SU-DHL-6 (cell line): ENCODE data around the gene GJB4.

Experiments used
- H2AFZ ChIP-seq: fragments of 200-600 bp; sonication (generic); 2 replicates; pipeline ENCODE4 v1.6.1; 2014; ENCODE audit warnings: low read depth, mild to moderate bottlenecking, moderate library complexity, mixed read lengths, antibody characterized with exemption, low read length; ENCODE audit not compliant: severe bottlenecking
- H3F3A ChIP-seq: fragments of 200-600 bp; shearing (Covaris generic); 2 replicates; pipeline ENCODE4 v1.6.0; 2016; ENCODE audit warnings: antibody characterized with exemption, mild to moderate bottlenecking; ENCODE audit not compliant: insufficient read depth
- H3K27ac ChIP-seq: fragments of 200-600 bp; sonication (generic); 2 replicates; pipeline ENCODE4 v1.5.1; 2016; ENCODE audit warnings: low read depth, mild to moderate bottlenecking, low read length, moderate library complexity, mixed read lengths
- H3K27me3 ChIP-seq: fragments of 200-600 bp; sonication (generic), shearing (Covaris generic); 2 replicates; pipeline ENCODE4 v1.6.0; 2014; ENCODE audit warnings: mild to moderate bottlenecking, low read length
- H3K36me3 ChIP-seq: fragments of 200-600 bp; sonication (generic); 2 replicates; pipeline ENCODE4 v1.6.1; 2014; ENCODE audit warnings: mild to moderate bottlenecking, low read length, mixed read lengths
- H3K4me2 ChIP-seq: fragments of 300-600, 200-600 bp; shearing (Covaris generic), sonication (generic); 2 replicates; pipeline ENCODE4 v1.6.0; 2014; ENCODE audit warnings: low read length, low read depth, mild to moderate bottlenecking; ENCODE audit not compliant: poor library complexity, severe bottlenecking
- H3K4me3 ChIP-seq: fragments of 200-600 bp; sonication (generic); 2 replicates; pipeline ENCODE4 v1.5.1; 2014; ENCODE audit warnings: antibody characterized with exemption, low read length, mild to moderate bottlenecking, mixed read lengths; ENCODE audit not compliant: insufficient read depth, poor library complexity, severe bottlenecking
- H3K79me2 ChIP-seq: fragments of 200-600 bp; sonication (generic); 2 replicates; pipeline ENCODE4 v1.6.1; 2014; ENCODE audit warnings: mild to moderate bottlenecking, low read length, moderate library complexity; ENCODE audit not compliant: insufficient read depth
- H3K9ac ChIP-seq: fragments of 200-600 bp; sonication (generic); 2 replicates; pipeline ENCODE4 v1.7.0; 2014; ENCODE audit warnings: mild to moderate bottlenecking, low read length
- H3K9me2 ChIP-seq: fragments of 200-600 bp; sonication (generic); replicated peaks from 2 replicates; pipeline ENCODE4 v1.6.1; 2014; ENCODE audit warnings: low read length; ENCODE audit not compliant: insufficient read depth
- H3K9me3 ChIP-seq: fragments of 200-600 bp; sonication (generic); 2 replicates; pipeline ENCODE4 v1.6.1; 2014; ENCODE audit warnings: low read length, mixed read lengths; ENCODE audit not compliant: insufficient read depth
- H4K20me1 ChIP-seq: fragments of 200-600 bp; sonication (generic); 2 replicates; pipeline ENCODE4 v1.6.1; 2014; ENCODE audit warnings: low read depth, mild to moderate bottlenecking, antibody characterized with exemption, low read length, moderate library complexity, mixed read lengths
- EZH2phosphoT487 ChIP-seq: fragments of 200-600 bp; sonication (generic), shearing (Covaris generic); conservative IDR thresholded peaks from 2 replicates; pipeline ENCODE4 v1.6.1; 2018; ENCODE audit warnings: mild to moderate bottlenecking, antibody characterized with exemption, low read length, moderate library complexity, mixed read lengths
- TF ChIP-seq, protein P1 (sequence below): fragments of 200-600 bp; sonication (generic); IDR thresholded peaks from one replicate; pipeline ENCODE4 v1.5.1; 2017; ENCODE audit warnings: antibody characterized with exemption, mild to moderate bottlenecking, low read length, moderate library complexity; ENCODE audit not compliant: insufficient read depth, poor library complexity, severe bottlenecking

GJB4 gene

DNA sequence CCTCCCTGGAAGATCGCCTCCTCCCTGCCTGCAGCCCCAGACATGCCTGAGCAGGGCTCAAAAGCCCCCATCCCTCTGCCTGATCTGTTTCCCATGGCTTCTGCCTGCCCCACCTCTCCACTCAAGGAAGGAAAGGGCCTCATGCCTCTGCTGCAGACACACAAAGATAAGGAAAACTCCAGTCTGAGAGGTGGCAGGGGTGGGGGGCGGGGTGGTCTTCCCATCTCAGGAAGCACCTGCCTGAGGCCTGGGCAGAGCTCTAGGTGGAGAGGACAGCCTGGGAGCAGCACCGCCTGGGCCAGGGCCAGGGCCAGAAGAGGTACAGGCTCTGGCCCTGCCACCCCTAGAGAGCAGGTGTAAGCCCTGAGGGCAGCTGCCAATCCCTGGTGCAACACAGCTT is 17.4 kb downstream of the GJB4 start:
- Histone ChIP-seq H3K9me2 (no peaks in the 10 kb centered on the region), H3K27me3 (no peaks in the 10 kb centered on the region), H3K9ac (no peak overlapping the region), H2AFZ (no peak overlapping the region), H3K36me3 (no peaks in the 10 kb centered on the region), H3K9me3 (no peaks in the 10 kb centered on the region), H4K20me1 (no peaks in the 10 kb centered on the region; the same call in 1 of the 2 replicates), H3K79me2 (no peaks in the 10 kb centered on the region), H3K4me3 (no peak overlapping the region), H3F3A (no peaks in the 10 kb centered on the region), H3K4me2 (no peak overlapping the region), H3K27ac (no peak overlapping the region)
- TF ChIP-seq, protein P1, sequence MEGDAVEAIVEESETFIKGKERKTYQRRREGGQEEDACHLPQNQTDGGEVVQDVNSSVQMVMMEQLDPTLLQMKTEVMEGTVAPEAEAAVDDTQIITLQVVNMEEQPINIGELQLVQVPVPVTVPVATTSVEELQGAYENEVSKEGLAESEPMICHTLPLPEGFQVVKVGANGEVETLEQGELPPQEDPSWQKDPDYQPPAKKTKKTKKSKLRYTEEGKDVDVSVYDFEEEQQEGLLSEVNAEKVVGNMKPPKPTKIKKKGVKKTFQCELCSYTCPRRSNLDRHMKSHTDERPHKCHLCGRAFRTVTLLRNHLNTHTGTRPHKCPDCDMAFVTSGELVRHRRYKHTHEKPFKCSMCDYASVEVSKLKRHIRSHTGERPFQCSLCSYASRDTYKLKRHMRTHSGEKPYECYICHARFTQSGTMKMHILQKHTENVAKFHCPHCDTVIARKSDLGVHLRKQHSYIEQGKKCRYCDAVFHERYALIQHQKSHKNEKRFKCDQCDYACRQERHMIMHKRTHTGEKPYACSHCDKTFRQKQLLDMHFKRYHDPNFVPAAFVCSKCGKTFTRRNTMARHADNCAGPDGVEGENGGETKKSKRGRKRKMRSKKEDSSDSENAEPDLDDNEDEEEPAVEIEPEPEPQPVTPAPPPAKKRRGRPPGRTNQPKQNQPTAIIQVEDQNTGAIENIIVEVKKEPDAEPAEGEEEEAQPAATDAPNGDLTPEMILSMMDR: no peak
- TF ChIP-seq EZH2phosphoT487: no peak

DNA sequence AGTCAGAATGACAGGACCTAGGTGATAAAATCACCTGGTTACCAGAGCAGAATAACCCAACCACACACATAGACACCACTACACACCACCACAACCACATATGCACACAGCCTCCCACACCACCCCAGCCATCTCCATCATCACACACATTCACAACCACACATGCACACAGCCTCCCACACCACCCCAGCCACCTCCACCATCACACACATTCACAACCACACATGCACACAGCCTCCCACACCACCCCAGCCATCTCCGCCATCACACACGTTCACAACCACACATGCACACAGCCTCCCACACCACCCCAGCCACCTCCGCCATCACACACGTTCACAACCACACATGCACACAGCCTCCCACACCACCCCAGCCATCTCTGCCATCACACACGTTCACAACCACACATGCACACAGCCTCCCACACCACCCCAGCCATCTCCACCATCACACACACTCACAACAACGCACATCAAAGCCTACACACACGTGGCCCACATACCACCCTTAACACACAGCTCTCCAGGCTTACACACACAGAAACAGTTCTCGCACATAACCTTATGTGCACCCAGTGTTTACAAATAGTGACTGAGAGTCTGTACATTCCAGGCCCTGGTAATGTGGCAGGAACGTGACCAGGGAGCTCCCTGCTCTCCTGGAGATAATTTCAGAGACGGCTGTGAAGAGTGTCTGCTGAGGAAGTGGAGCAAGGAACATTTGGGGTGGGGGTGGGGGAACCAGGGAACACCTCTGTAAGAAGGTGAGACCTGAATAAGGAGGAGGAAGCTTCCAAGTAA is 18.2 kb downstream of the GJB4 start:
- H3K4me3 ChIP-seq: no peak overlapping the region
- no peaks in the 10 kb centered on the region for H3K79me2 ChIP-seq
- H3K9me3 ChIP-seq: no peaks in the 10 kb centered on the region
- no peak overlapping the region for H2AFZ ChIP-seq
- no peaks in the 10 kb centered on the region; the same call in 1 of the 2 replicates for H4K20me1 ChIP-seq
- no peaks in the 10 kb centered on the region for H3F3A ChIP-seq
- TF ChIP-seq, protein P1: no peak
- TF ChIP-seq EZH2phosphoT487: no peak
- H3K4me2 ChIP-seq: no peak overlapping the region
- H3K9ac ChIP-seq: no peak overlapping the region
- H3K27me3 ChIP-seq: no peaks in the 10 kb centered on the region
- no peak overlapping the region for H3K27ac ChIP-seq
- no peaks in the 10 kb centered on the region for H3K9me2 ChIP-seq
- no peaks in the 10 kb centered on the region for H3K36me3 ChIP-seq

DNA sequence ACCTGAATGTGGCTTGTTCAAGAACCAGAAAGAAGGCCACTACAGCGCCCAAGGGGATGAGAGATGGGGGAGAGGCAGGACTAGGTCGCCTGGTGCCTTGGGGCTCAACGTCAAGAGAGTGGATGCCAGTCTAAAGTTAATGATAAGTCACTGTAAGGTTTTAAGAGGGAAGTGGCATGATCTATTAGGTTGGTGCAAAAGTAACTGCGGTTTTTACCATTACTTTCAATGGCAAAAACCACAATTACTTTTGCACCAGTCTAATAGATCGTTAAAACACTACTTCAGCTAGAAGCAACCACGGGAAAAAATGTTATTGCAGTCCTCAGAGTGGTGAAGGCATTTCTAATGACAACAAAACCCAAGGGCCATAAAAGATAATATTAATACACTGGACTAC is 18.8 kb downstream of the GJB4 start:
- no peaks in the 10 kb centered on the region for H3F3A ChIP-seq
- no peaks in the 10 kb centered on the region for H3K36me3 ChIP-seq
- H3K9ac ChIP-seq: no peak overlapping the region
- H2AFZ ChIP-seq: no peak overlapping the region
- no peak overlapping the region for H3K4me3 ChIP-seq
- no peaks in the 10 kb centered on the region for H3K9me2 ChIP-seq
- no peaks in the 10 kb centered on the region for H3K27me3 ChIP-seq
- TF ChIP-seq, protein P1: no peak
- TF ChIP-seq EZH2phosphoT487: no peak
- no peaks in the 10 kb centered on the region for H3K9me3 ChIP-seq
- no peaks in the 10 kb centered on the region for H3K79me2 ChIP-seq
- no peaks in the 10 kb centered on the region; the same call in 1 of the 2 replicates for H4K20me1 ChIP-seq
- H3K4me2 ChIP-seq: no peak overlapping the region
- no peak overlapping the region for H3K27ac ChIP-seq
